Cerebellar cortex (tissue), 1 donor: ENCODE data around the gene DCAF7.
A peak's percentile ranks its signal among the peaks of the same experiment; 100 is the strongest.

ENCODE experiments used
- DNase-seq: peaks from one replicate; pipeline ENCODE4 v3.0.0-alpha.2; 2015; ENCODE audit warnings: low spot score

DCAF7 gene

DNA sequence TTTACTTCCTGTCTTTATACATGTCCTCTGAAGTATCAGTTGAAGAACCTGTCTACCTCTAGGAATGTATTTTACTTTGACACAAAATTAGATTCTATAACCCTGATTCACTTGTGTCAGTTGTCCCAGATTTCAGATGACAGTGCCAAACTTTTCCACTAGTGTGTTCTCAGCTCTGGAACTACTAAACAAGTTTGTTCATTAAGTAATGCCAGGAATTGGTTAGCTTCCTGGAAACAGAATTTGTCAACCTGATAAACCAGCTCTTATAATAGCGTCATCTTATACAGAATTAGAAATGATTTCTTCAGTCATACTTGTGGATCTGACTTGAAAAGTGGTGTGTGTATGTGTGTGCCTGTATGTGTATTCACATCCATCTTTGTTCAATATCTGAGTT is 79.3 kb downstream of the DCAF7 start:
- no peak for DNase-seq

- no peak for DNase-seq
These were observed 80.8 kb downstream of the DCAF7 start for GRCh38 chr17:63631062-63631461.

DNA sequence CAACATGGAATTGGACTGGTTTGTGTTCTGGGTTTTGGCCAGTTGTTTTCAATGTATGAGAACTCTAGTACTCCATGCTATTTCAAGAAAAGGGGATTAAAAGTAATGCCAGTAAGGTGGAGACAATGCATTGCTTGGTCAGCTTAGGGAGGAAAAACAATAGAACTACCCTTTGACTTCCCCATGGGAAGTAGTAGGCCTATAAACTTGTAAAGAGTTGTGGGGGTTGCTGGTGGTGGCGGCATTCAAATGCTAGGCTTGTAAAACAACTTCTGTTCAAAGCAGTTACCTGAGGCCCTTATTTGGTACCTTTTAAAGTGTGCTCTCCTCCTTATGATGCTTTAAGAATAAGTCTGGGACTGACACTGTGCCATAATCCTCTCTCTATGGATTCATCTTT is 81.3 kb downstream of the DCAF7 start:
- no peak for DNase-seq

DNA sequence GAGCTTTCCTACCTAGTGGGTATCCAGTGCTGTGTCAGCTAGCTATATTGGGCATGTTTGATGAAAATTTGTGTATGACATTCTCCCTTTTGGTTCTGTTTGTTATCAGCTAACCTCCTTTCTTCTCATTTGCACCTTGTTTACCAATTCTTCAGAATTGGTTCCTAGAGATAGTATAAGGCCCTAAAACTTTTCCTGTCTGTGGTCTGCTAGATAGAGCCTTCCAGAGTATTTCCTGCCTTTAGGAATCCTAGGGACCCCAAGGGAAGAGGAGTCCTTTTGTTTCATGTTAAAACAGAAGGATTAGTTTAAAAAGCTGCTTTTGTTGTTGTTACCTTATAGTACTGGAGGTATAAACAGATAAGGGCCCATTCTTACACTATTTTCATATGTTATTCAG is 83.5 kb downstream of the DCAF7 start:
- DNase-seq, result no peak

- DNase-seq, result no peak
These were observed 83.9 kb downstream of the DCAF7 start for GRCh38 chr17:63634163-63634562.

DNA sequence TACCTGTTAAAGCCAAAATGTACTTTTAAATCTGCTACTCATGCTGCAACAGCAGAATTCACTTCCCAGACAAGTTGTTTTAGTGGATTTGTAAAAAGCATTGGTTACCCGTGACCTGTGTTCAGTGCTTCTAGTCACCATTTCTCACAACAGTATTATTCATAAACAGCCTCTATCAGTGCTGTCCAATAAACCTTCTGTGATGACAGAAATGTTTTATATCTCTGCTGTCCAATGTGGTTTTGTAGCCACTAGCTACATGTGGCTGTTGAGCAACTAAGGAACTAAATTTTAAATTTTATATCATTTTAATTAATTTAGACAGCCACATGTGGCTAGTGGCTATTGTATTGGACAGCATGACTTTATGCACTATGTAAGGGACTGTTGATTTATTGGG is 84.5 kb downstream of the DCAF7 start:
- DNase-seq, result no peak

DNA sequence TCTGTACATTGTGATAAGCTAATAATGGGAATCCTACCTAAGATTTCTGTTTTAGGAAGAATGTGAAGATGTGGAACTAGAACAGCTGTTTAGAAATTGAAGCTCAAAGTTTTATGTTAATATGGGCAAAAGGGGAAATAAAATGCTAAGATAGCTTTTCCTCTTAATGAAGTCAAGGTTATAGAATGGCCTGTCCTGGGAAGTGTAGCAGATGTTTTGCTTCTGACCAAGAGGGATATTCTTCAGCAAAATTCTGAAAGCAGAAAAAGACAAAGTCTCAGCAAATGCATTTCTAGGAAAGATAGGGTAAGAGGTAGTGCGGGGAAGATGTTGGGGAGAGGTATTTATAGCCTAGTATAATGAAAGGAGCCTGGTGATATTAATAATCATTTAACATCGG is 85.0 kb downstream of the DCAF7 start:
- no peak for DNase-seq

GRCh38 chr17:63635787-63636186 is 85.5 kb downstream of the DCAF7 start:
- peak; percentile 29 for DNase-seq

GRCh38 chr17:63639125-63639524 is 88.8 kb downstream of the DCAF7 start:
- DNase-seq, result no peak

DNA sequence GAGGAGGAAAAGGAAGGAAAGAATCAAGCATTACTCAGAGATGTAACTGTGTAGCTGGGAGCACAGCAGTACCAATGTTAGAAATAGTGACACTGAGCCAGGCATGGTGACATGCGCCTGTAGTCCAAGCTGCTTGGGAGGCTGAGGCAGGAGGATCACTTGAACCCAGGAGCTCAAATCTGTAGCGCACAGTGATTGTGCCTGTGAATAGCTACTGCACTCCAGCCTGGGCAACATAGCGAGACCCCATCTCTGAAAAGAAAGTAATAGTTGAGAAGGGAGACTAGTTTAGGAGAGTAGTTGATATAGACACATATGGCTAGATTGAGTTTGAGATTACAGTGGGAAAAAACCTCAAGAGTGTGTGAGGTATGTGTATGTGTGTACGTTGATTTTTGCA is 89.8 kb downstream of the DCAF7 start:
- DNase-seq, result no peak

DNA sequence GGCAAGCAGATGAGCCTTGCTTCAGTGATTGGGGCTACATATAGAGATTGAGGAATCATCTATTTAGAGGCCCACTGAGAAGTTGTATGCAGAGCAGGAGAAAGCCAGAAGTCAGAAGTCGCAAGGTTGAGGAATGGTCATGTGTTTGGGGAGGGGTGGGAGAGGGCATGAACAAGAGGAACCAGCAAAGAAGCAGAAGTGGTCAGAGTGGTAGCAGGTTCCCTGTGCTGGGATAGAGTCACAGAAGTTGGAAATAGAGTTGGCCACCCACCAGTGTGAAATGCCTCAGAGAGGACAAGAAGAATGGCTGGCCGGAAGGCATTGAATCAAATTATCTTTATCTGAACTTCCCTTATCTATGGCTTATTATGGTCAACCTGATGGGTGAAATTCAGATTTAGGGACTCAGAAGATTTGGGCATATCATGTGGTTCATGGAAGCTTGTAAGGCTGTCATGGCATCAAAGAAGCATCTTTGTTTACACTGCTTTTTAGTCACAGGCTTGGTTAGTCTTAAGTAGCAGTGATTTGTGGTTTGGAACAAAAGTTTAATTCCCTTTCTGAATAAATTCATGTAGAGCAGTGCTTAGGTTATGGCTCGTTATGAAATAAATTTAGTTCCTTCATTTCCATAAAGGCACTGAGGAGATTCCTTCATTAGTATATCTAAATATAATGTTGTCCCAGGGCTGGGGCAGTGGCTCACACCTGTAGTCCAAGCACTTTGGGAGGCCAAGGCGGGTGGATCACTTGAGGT is 91.6 kb downstream of the DCAF7 start:
- no peak for DNase-seq
